Eye (tissue), 1 donor: ENCODE results near the gene LINC01488.

ENCODE experiments used
- DNase-seq: peaks from one replicate; pipeline ENCODE4 v3.0.0-alpha.2; 2015

Gene LINC01488

DNA sequence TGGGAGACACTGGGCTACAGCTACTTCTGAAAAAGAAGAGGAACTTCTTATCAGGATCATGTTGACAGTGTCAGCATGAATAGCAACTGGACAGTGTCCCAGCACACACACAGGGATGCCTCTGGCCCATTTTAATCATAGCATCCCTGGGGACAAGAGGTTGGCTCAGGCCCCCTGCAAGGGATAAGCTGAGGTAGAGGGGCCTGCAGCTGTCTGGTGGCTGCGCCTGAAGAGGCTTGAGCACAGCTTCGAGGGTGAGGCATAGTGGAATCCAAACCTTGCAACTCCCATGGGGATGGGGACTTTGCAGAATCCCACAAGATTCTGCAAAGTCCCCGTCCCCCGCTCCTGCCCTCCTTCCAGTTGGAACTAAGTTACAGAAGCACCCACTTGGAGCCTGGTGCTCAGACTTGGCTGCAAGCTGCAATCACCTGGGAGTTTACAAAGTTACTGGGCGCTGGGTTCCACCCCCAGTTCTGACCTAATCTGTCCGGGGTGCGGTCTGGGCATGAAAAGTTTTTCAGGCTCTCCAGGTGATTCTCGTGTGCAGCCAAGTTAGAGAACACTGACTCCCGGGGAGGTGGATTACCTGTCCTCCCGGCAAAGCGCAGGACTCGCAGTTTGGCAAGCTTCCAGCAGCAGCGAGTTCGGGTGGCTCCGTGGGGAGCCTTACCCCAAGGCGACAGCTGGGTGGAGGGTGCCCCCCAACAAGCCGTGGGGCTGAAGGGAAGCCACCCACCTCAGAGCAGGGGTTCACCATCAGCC lies 16.0 kb upstream of the LINC01488 start:
- DNase-seq = no peak

DNA sequence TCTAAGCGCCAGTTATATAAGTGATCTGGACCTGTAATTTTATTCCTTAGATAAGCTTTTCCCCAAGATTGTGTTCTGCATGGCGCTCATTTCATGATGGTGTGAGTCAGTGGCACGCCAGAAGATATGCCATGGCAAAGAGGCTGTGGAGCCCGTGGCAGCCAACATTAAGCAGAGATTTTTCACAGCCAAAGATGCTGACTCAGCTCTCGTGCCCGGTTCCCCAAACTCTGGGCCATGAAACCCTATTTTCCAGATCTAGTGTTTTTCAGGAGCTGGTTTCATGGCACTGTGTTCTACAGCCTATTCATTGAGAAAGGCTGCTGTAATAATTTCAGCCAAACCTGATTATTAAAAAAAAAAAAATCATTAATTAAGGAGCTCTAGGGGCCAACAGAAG lies 15.4 kb upstream of the LINC01488 start:
- DNase-seq = no peak

DNA sequence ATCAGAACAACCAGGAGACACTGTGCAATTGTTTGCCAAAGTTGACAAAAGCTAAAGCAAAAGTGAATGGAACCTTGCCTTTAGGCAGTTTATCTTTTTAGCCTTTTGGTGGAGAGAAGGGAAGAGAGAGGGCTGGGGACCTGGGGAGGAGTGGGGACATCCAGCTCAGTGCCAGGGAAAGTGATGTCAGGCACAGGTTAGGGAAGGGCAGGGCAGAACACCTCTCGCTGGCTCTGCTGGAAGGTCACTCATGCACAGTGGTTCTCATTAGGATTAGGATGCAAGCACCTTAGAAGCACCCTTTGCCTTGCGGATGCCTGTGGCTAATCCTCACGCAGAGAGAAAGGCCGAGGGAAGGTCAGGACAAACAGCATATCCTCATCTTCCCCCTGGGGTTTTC lies 14.3 kb upstream of the LINC01488 start:
- DNase-seq = no peak

DNA sequence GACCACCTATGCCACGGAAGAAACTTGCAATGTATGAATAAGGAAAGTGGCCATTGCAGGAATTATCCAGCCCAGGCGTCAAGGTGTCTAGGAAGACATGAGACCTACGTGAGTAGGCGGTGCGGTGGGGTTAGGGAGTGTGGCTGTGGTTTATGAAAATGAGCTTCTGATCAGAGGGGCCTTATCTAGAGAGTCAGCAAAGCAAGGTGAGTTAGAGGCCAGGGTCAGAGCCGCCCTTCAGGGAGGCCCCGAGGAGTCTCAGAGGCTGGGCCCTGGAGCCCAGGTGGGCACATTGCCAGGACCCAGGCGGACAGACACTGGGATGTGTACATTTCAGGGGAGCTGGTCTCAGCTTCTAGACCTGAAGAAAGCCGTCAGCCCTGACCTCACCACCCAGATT lies 13.8 kb upstream of the LINC01488 start:
- DNase-seq = no peak

DNA sequence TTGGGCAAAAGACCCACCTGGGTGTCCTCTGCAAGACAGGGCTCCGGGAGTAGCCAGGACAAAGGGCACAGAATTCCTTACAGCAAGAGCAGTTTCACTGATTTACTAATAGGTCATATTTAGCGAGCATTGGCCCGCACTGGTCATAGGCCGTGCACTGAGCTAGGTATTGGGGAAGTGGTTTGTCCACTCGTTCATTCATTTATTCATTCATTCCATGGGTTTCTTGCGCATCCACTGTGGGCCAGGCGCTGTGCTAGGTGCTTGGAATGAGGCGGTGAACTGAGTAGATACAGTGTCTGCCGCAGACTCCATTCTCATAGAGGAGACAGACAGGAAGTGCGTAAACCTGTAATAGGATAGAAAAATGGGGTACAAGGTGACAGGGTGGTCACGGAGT lies 13.2 kb upstream of the LINC01488 start:
- no peak for DNase-seq

DNA sequence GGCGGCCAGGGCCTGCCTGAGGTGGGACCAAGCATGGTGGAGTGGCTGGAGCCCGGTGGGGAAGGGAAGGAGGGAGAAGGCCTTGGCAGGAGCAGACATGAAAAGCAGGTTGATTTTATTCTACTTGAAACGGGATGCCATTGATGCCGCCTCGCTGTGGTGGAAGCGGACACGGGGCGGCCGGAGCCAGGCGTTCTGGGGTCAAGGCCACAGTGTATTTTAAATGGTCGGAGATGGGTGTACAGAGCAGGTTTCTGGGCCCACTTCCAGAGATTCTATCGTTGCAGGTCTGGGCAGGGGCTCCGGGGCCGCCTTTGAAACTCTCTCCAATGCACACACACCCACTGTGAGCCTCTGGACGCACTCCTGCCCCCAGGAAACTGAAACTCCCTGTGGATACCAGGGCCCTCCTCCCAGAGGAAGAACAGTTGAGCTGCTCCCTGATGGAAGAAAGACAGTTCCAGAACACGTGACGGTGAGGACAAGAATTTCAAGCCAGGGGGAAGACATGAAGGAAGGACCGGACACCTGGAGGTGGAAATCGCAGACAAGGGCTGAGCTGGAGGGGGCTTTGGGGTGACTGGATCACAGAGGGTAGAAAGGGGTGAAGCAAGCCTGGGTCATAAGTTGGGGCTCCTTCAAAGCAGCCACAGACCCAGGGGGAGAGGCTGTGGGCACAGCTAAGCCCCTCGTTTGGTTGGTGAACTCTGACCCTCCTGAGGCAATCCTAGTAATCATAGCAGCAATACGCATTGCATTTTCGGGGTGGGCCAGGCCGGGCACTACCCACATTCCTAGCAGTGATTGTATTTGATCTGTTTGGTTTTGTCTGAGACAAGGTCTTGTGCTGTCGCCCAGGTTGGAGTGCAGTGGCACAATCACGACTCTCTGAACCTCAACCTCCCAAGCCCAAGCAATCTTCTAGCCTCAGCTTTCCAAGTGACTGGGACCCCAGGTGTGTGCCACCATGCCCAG lies 12.3 kb upstream of the LINC01488 start:
- no peak for DNase-seq

DNA sequence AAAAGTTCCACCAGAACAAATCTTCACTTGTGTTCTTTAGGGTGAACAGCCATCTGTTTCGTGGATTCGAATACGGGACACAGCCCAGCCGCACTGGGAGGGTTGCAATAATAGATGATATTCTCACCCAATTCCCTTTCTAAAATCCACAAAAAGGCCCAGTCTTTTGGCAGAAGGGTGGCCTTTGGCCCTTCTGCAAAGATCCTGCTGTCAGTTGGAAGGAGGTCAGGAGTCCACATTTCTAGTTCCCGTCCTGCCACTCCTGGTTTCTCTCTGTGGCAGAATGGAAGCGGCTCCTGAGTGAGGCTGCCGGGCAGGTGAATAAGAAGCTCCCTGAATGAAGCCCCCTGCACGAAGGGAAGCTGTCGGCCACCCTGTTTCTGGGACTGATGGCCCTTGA lies 11.2 kb upstream of the LINC01488 start:
- DNase-seq = no peak

DNA sequence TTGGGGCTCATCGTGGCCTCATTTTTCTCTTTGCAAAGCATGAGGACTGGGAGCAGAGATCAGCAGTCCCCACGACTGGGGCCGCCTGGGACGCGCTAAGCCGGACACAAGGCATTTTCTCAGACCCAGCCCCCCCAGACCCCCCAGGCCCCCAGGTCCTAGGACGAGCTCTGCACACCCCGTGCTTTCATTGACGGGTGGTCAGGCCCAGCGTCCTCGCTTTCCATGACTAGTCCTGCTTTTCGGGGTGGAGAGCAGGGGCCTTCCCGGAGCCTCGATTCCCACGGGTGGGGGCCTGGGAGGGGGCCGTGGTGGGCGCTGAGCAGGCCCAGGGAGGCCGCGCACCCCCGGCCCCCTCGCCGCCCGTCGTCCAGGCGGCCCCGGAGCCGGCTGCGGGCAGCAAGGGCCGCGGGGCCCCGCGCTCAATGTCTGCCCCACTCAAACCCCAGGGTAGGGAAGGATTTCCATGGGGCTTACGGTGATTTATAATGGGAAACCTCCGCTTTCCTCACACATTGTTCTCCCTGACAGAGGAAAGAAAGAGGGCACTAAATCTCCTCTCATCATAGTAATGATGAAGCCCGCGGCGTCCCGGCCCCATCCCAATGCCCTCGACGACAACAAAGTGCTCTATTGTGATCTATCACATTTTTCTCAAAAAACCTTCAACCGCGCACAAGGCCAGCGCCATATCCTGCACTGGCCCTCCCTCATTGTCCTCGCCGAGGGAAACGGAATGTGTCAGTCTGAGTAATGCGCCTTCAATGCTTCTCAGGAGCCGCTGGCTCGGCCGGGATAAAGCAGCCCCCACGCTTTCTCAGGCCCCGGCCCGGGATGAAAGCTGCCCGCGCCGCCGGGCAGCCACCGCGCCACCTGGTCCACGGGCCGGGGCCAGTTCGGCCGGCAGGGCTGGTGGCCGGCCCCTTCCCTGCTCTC lies 10.4 kb upstream of the LINC01488 start:
- peak; percentile 83 for DNase-seq

DNA sequence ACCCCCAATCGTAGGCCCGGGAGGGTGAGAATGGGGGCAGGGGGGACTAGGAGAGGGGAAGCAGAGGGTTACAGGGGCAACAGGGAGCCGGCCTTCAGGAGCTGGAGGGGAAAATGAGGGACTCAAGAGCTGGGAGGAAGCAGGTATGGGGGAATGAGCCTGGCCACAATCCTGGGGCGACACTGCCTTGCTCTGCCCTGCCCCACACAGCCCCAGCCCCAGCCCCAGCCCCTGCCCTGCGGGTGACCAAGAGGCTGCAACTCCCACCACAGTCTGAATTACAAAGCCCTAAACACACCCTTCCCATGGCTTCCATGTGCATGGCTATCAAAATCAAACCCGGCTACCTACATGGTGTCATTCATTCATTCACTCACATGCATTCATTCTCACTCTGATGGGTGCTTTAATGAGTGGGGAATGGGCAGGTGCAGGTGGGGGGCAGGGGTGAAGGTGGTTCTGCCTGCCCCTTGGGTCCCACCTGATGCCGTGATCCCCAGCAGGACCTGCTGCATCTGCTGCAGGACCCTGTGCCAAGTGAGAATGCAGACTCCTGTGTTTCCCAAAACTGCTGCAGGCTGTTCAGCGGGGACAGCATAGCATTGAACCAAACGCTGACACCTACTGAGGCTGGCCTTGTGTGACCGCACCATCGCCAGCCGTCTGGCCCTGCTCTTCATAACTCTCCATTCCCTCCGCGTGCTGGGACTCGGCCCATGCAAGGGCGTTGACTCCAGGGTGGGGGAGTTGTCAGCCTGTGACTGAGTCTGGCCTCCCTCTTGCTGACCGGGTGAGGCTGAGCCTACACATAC lies 9.5 kb upstream of the LINC01488 start:
- no peak for DNase-seq

DNA sequence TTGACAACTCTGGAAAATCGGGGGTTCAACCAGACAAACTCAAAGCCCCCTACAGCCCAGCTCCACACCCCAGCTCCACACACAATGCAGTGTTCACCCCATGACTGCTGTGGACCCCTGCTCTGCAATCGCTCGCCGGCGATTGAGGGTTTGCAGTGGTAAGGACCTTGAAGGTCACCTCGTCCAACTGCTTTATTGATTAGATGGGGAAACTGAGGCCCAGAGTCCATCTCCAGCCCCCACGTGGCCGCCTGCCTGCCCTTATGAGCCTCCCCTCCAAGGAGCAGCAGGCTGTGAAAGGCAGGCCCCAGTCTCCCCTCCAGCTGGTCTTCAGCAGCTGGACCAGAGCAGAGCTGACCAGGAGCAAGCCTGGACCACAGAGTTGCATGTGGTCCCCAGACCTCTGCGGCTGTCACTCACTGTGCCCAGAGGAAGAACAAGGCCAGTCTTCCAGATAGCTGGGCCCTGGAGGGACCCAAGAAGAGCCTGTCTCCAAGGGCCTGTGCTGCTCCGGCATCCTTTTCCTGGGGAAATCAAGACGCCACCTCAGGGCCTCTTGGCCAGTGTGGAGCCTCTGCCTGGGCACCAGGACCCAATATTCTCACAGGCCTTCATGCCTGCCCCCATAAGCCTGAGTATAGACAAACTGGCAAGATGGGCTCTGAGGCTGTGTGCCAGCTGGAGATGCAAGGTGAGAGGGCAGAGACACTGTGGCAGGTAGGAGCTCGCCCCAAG lies 8.8 kb upstream of the LINC01488 start:
- DNase-seq = no peak

DNA sequence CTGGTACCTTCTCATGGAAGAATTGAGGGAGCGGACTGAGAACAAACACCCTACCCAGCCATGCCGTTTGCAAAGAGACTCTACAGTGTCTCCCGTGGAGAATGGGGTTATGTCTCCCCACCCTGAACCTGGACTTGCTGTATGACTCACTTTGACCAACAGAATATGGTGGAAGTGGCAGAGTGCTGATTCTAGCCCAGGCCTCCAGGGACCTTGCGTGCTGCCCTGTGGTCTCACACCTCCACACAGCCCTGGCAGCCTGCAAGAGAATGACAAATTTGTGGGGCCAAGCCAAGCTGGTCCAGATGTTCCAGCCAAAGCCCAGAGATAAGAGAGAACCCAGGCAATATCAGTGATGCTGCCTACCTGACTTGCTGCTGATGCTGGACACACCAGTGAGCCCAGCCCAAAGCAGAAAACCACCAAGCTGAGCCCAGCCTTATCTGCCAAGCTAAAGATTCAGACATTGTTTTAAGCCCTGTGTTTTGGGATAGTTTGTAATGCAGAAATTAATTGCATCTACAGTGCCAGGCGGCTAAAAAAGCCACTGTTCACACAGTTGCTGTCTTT lies 8.1 kb upstream of the LINC01488 start:
- no peak for DNase-seq

DNA sequence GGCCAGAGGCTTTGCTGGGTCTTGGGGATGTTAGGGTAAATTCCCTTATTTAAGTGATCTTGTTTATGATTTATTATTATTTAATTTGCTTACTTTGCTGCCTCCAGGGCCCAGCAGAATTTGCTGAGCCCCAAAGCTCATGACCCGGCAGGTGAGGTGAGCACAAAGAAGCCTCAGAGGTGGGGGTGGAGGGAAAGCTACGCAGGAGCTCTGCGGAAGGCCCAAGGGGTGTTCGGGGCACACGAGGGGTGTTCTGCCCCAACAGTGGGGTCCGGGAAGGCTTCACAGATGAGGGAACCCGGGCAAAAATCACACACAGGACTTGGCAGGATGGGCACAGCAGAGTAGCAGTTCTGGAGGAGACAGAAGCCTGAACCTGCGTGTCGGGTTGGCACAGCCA lies 6.7 kb upstream of the LINC01488 start:
- no peak for DNase-seq

DNA sequence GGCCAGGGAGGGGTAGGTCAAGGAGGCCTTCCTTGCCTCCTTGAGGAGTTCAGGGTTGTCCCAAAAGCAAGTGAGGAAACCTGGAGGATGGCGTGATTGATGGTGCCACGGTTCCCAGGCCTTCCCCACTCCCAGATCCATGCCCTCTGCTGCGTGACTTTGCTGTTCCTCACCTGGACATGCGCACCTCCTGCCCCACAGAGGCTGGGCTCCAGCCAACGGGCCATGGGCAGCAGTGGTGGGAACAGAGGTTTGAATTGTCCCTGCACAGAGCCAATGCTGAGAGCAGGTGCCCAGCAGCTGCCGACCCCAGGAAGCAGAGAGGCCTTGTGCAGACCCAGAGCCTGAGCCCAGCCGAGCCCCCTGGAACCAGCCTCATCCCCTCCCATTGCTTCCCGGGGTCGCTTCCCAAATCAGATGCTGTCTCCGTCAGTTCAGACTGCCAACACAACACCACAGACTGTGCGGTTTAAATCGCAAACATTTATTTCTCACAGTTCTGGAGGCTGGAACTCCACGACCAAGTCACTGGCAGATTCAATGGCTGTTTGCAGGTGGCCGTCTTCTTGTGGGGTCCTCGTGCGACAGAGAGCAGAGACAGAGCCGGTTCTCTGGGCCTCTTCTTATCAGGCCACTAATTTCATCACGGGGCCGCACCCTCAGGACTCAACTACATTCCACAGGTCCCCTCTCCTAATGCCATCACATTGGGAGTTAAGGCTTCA lies 6.2 kb upstream of the LINC01488 start:
- DNase-seq = peak; percentile 40

DNA sequence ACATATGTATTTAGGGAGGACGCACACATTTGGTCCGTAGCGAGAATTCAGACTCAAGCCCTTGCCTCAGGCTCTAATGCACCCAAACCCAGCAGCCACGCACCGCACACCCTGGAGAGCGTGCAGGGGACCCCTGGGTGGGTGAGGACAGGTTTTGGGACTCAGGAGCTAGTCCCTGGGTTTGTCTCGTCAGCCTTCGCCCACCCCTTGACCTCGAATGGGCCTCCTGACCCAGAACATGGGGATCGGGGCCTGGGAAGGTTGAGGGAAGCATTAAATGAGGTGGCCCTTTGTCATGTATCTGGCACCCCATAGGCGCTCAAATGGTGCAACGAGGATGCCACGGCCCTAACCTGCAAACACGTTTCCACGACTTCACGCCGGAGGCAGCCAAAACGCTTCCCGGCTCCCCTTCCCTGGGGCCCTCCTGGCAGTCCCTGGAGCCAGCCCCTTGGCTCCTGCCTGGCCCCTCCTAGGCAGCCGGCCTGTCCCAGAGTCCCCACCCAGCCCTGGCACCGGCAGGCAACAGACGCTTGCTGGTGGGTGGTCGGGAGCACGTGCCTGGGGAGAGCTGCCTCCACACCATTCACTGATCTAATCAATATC lies 5.5 kb upstream of the LINC01488 start:
- DNase-seq = no peak

DNA sequence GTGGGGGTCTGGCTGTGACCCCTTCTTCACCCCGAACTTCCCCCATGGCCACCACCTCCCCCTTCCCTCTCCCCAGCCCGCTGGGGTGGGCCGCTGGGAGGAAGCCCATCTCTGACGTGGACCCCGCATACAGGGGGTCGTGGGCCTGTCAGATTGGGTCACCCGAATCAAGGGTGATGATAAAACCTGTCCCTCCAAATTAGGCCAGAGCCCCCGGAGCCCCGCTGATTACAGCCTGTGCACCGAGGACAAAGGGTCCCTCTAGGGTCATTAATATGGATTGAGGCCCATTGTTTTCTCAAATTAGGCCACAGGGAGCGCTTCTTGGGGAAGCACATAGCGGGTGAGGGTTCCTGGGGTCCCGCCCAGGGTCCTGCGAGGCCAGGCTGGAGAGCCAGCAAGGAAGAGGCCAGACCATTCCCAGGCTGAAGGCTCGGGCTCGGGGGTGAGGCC lies 4.9 kb upstream of the LINC01488 start:
- DNase-seq = peak; percentile 92

DNA sequence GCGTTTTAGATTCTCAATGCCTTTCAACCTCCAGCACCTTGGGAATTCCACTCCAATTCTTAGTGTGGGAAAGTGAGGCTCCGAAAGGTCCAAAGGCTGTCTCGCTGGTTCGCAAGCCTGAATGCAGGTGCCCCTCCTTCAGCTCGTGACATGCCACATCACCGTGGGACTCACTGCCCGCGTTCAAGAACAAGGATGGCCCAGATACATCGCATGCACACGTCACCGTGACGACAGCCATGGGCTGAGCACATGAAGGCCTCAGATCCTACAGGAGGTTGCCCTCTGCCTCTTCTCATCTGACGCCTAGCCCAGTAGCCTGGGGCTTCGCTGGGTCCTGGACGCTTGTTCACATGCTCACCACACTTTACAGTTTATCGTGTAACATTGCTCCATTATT lies 4.4 kb upstream of the LINC01488 start:
- DNase-seq = peak; percentile 75

DNA sequence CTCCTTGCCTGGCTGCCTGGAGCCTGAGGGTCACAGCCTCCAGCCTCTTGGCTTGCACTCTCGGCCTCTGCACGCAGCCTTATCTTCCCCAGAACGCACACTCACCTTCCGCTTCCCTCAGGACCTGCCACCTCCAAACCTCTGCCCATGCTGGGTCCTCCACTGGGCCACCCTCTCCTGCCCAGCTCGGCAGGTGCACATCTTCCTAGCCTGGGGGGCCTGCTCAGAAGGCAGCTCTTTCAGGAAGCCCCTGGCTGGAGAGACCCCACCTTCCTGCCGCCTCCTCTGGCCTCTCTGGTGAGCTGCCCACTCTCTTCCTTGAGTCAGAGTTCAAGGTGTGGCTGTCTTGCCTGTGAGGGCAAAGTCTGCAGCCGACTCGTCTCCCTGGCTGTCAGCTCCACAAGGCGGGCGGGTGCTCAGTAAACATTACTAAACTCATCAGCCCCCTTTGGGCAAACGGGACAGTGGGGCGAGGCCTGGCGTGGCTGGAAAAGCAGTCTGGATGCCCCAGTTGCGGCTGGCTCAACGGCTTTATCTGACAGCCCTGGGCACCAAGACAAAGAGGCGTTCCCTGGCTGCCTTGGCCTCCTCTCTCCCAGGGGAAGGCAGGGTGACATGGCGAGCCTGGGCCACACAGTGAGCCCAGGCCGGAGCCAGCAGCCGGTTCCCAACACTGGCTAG lies 1.7 kb upstream of the LINC01488 start:
- DNase-seq = no peak

DNA sequence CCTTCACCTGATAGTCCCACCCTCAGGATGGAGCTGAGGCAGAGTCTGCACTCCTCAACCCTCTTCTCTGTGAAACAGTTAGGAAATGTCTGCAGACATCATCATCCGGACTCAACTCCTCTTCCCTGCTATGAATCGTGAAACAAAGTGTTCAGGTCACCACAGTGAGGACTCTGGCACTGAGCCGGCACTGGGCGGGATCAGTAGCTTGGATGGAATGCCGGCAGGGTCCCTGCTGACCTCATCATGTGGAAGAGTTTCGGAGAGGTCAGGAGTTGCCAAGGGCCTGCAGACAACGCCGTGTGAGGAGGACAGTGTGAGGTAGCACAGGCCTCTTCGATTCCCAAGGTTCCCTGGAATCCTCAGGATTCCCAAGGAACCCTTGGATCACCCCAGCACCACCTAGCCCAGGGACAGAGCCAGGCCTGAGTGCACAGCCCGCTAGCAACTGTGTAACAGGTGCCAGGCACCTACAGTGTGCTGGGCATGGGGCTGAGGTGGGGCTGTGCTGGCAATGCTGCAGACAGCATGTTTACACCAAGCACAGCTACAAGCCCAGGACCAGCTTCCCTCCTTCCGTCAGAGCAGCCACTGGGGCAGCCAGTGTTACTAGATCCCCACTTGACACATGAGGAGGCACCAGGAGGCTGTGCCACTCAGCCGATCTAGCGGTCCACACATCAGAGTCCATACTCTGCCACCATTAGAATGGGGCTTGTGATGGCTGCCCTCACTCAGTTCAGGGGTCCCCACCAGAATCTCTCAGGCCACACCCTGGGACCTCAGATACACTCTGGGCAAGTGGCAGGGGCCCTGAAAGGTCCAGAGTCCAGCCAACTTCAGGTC lies 693 bp upstream of the LINC01488 start:
- DNase-seq = peak; percentile 60
